Neural crest cell (in vitro differentiated cells): Measurements from ENCODE around the gene DGCR2. TPM values are rescaled to one million over a fixed set of nuclear protein-coding genes. Genes with fewer than 3 reads are reported as not detected.
"Not testable (repeated sequence)": the region's sequence is repeated elsewhere in the genome, so short reads cannot be mapped to it uniquely, and the experiment has no call there.

Source experiments
- DNase-seq: peaks from one replicate; pipeline ENCODE4 v3.0.0; 2021; ENCODE audit warnings: low read depth, mixed read lengths, low spot score
- H3K27ac Mint-ChIP-seq: one replicate; pipeline ENCODE4 v1.8.0; 2021; ENCODE audit warnings: mild to moderate bottlenecking, mixed read lengths; ENCODE audit not compliant: unreplicated experiment
- H3K27me3 Mint-ChIP-seq: 2 replicates; pipeline ENCODE4 v1.8.0; 2021; ENCODE audit warnings: low read depth, mild to moderate bottlenecking, mixed read lengths
- H3K36me3 Mint-ChIP-seq: 2 replicates; pipeline ENCODE4 v1.8.0; 2021; ENCODE audit warnings: low read depth, mild to moderate bottlenecking, mixed read lengths
- H3K4me1 Mint-ChIP-seq: 2 replicates; pipeline ENCODE4 v1.8.0; 2021; ENCODE audit warnings: mixed read lengths
- H3K4me3 Mint-ChIP-seq: one replicate; pipeline ENCODE4 v1.8.0; 2021; ENCODE audit warnings: mild to moderate bottlenecking, mixed read lengths
- H3K9me3 Mint-ChIP-seq: 2 replicates; pipeline ENCODE4 v1.8.0; 2021; ENCODE audit warnings: mixed read lengths
- total RNA-seq: library from RNA; stranded (reverse); gene quantifications from 2 replicates; pipeline ENCODE4 v1.2.1, GENCODE V29; 2021
- TF ChIP-seq, protein P1 (sequence below): fragments of 200-600 bp; sonication (generic); conservative IDR thresholded peaks from 2 replicates; pipeline ENCODE4 v1.5.0; 2021; ENCODE audit warnings: antibody characterized with exemption, mild to moderate bottlenecking

DGCR2 gene
- total RNA-seq, 1 donor from 2014 or later = 91.6 TPM

DNA sequence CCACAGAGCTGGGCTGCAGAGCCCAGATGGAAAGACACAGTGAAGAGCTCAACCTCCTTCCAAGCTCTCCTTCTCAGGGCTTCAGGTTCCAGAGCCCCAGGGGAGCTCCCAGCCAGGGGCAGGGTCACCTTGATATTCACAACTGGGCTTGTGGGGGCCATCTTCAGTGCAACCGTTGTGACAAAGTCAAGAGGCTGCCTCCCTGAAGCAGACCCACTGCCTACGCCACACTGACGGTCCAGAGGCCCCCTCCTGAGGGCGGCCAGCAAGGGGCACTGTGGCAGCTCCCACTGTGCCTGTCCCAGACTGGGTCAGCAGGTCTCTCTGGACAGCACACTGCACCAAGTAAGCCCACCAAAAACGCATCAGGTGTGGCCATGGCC, 84.1 kb downstream of the DGCR2 start:
- Mint-ChIP-seq H3K27me3 (peaks cover 12% of the 10 kb centered on the region), H3K4me3 (no peak overlapping the region), H3K27ac (no peak overlapping the region), H3K9me3 (no peaks in the 10 kb centered on the region), H3K36me3 (peaks cover 3% of the 10 kb centered on the region), H3K4me1 (peaks cover 3% of the 10 kb centered on the region)
- no peak for DNase-seq
- TF ChIP-seq, protein P1, sequence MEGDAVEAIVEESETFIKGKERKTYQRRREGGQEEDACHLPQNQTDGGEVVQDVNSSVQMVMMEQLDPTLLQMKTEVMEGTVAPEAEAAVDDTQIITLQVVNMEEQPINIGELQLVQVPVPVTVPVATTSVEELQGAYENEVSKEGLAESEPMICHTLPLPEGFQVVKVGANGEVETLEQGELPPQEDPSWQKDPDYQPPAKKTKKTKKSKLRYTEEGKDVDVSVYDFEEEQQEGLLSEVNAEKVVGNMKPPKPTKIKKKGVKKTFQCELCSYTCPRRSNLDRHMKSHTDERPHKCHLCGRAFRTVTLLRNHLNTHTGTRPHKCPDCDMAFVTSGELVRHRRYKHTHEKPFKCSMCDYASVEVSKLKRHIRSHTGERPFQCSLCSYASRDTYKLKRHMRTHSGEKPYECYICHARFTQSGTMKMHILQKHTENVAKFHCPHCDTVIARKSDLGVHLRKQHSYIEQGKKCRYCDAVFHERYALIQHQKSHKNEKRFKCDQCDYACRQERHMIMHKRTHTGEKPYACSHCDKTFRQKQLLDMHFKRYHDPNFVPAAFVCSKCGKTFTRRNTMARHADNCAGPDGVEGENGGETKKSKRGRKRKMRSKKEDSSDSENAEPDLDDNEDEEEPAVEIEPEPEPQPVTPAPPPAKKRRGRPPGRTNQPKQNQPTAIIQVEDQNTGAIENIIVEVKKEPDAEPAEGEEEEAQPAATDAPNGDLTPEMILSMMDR = no peak

DNA sequence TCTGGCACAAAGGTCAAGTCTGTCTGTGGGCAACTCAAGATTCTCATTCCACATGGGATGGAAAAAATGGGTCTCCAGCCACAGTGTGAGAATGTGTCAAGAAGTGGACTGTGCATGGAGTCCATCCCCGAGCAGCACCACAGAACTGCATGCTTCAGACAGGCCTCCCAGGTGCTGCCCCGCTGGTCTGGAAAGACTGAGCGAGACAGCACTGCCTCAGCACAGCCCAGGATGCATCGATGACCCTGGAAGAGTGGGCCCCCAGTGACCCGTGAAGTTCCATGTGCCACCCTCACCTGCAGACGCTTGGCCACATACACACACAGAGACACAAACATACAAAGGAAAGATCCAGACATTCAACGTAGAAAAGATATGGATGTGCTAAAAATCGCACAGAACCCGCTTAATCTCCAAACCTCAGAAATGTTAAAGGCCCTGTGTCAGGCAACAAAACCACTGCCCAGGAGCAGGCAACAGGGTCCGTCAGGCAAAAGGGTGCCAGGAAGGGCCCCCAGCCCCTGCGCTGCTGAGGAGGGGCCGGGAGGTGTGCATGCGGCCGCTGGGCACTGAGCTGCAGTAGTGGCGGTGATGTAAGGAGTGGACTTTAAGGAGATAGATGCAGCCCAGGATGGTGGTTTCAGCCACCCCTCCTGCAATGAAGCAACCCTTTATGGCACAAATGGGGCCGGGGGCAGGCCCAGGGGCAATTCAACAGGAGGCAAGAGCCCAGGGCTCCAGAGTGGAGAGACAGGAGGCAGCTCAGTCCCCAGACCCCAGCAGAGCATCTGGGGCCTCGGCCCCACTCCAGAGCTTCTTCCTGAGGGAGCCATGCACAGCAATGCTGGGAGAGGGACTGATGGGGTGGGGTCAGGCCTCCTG, 84.7 kb downstream of the DGCR2 start:
- Mint-ChIP-seq H3K27ac (no peak overlapping the region), H3K9me3 (no peaks in the 10 kb centered on the region), H3K36me3 (peaks cover 3% of the 10 kb centered on the region), H3K4me3 (peak overlapping the region; percentile 41), H3K27me3 (peaks cover 19% of the 10 kb centered on the region), H3K4me1 (peaks cover 3% of the 10 kb centered on the region)
- TF ChIP-seq, protein P1 = no peak
- no peak for DNase-seq

DNA sequence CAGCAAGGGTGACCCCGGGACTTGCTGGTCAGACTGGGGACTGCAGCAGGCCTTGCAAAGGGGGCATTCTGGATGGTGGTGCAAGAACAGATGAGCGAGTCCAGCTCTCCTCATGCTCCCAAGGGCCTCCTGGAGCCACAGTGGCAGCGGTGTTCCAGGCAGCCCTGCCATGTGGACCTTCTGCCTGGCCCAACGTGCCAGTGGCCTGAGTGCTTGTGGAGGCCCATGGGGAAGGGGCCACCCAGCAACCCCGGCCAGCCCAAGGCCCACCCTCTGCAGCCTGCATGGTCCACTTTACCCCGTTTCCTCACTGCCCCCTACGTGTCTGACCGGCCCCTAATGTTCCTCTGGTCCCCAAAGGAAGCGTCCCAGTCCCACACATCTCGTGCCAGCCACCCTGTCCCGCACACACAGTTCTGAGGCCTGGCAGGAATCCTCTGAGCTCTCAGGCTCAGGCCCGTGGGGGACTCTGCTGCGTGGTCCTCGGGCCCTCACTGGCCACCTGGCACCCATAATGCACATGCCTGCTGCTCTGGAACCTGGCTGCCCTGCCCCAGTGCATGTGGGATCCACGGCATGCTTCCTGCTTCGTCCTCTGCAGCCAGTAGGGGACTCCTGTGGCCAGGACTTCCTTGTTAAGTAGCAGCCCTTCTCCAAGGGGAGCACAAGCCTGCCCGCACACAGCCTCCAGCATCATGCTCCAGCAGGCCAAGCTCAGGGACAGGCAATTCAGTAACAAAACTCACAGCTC, 85.5 kb downstream of the DGCR2 start:
- peaks cover 3% of the 10 kb centered on the region for H3K4me1 Mint-ChIP-seq
- no peak for DNase-seq
- peak overlapping the region; percentile 35 for H3K27ac Mint-ChIP-seq
- H3K27me3 Mint-ChIP-seq = peaks cover 22% of the 10 kb centered on the region
- no peaks in the 10 kb centered on the region for H3K9me3 Mint-ChIP-seq
- peaks cover 3% of the 10 kb centered on the region for H3K36me3 Mint-ChIP-seq
- H3K4me3 Mint-ChIP-seq = peak overlapping the region; percentile 48
- TF ChIP-seq, protein P1 = no peak

DNA sequence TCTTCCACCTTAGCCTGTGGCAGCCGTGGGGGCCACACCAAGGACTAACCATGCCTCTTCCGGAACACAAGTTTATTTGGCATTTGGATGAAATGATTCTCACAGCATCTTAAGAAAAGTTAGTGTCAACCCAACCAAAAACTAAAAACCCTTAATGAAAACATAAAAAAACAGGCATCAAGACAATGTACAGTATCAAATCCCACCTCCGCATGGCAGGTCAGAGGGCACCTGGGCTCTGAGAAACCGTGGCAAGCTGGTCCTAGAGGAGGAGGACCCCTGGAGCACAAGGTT, 86.0 kb downstream of the DGCR2 start:
- H3K4me1 Mint-ChIP-seq = peaks cover 3% of the 10 kb centered on the region
- TF ChIP-seq, protein P1 = no peak
- no peak overlapping the region for H3K27ac Mint-ChIP-seq
- no peak for DNase-seq
- peaks cover 3% of the 10 kb centered on the region for H3K36me3 Mint-ChIP-seq
- H3K27me3 Mint-ChIP-seq = peaks cover 28% of the 10 kb centered on the region
- H3K9me3 Mint-ChIP-seq = no peaks in the 10 kb centered on the region
- peak overlapping the region; percentile 48 for H3K4me3 Mint-ChIP-seq

DNA sequence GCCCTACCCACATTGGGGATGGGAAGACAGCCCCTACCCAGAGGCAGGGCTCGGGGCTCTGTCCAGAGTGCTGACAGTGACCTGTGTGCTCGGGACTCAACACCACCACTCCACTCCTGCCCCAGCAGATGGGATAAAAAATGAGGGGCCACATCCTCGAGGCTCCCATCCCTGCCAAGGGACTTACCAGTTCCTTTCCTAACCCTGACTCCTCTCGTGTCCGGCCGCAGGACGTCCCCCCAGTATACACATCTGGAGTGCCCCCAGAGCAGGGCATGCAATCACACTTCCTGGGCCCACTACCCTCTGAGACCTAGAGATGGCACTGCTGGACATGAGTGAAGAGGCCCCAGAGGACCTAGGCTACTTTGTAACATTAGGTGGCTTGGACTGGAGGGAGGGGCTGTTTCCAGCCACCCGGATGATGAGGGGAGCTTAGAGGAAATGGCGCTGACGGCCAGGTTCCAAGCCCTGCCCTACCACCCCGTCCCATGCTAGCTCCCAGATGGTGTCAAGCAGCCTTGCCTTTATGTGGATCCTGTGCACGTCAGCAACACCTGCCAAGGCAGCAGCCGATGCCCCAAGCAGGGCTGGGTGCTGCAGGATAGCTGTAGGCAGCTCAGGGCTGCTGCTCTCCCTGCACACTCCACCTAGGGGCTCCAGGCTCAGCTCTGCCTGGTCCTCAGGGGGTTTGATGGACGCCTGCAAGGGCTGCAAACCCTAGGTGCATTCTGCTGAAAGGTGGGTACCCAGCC, 86.6 kb downstream of the DGCR2 start:
- TF ChIP-seq, protein P1 = peak; percentile 5
- H3K4me3 Mint-ChIP-seq = peak overlapping the region; percentile 48
- H3K36me3 Mint-ChIP-seq = peaks cover 3% of the 10 kb centered on the region
- peaks cover 3% of the 10 kb centered on the region for H3K4me1 Mint-ChIP-seq
- no peaks in the 10 kb centered on the region for H3K9me3 Mint-ChIP-seq
- DNase-seq = no peak
- H3K27ac Mint-ChIP-seq = no peak overlapping the region
- peaks cover 32% of the 10 kb centered on the region for H3K27me3 Mint-ChIP-seq

DNA sequence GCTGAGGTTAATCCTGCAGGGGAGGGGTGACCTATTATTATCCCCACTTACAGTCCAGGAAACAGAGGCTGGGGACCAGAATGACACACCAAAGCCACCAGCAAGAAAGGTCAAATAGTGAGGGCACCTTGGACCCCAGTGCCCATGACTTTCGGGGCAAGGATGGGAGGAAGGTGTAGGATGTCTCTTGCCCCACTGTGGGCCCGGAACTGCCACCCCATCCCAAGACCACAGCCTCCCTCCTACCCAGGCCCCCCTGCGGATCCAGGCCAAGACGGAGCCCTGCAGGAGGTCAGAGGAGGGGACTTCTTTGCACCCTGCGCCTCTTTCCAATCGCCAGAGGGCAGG, 87.1 kb downstream of the DGCR2 start:
- not testable (repeated sequence) for H3K9me3 Mint-ChIP-seq

DNA sequence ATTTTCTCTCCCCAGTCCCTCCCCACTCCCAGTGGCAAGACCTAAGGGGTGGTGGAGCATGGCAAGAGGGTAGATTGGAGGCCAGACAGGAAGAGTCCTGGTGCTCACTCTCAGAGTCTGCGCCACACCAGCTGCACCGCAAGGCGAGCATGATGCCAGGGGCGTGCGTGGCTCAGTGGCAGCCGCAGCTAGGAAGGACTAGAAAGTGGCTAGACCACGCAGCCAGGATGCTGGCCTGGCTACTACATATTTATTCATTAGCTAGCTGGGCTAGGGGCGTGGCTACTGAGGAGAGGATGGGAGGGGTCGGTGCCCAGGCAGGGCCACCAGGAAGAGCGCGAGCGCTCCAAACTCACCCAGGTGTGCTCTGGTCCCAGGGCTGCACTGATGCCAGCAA, 87.5 kb downstream of the DGCR2 start:
- not testable (repeated sequence) for H3K4me1 Mint-ChIP-seq, DNase-seq, H3K36me3 Mint-ChIP-seq, H3K9me3 Mint-ChIP-seq, H3K27ac Mint-ChIP-seq
- Mint-ChIP-seq H3K4me3 (peak overlapping the region; percentile 49), H3K27me3 (peaks cover 38% of the 10 kb centered on the region)

More for the DNA sequence above, 87.1 kb downstream of the DGCR2 start:
- H3K4me3 Mint-ChIP-seq, DNase-seq, H3K36me3 Mint-ChIP-seq, H3K27ac Mint-ChIP-seq, H3K4me1 Mint-ChIP-seq: not testable (repeated sequence)
- peaks cover 37% of the 10 kb centered on the region for H3K27me3 Mint-ChIP-seq
